Measurements from ENCODE around the gene SMIM36. TPM values are rescaled to one million over a fixed set of nuclear protein-coding genes. Genes with fewer than 3 reads are reported as not detected.

The SMIM36 gene
- total and polyA plus RNA-seq, 10 of the 15 experiments (the other 5 are each of a cell fraction or from before 2014, with no cell fraction given) = not detected

DNA sequence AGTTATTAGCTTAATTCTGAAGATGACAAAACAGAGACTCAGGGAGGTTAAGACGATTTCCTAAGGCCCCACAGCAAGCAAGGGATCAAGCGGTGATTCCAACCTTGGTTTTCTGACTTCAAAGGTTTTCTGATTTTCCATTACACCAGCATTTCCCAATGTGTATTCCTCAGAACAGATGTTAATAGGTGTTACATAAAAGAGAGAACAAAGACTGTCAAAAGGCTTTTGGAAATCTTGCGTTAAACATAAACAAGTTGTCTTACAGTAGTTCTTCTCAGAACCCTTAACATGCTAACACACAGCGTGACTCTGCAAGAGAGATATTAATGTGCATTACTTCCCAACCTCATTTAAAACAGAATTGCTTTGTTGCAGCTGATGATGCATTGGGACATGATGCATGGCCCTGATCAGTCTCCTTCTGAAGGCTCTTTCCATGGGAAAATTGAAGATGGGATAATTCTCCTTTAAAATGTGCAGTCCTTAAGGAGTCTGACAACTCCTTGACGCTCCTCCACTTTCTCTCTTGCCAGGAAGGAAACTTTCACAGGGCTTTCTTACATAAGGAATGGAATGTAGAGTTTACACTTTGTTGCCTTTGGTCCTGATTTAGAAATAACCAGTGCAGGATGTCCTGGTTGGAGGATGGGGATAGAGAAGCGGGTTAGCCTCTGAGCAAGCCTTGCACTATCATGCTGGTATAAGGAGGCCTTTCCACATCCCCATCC is 68.1 kb downstream of the SMIM36 start (continued):
- TF ChIP-seq, protein P1, sequence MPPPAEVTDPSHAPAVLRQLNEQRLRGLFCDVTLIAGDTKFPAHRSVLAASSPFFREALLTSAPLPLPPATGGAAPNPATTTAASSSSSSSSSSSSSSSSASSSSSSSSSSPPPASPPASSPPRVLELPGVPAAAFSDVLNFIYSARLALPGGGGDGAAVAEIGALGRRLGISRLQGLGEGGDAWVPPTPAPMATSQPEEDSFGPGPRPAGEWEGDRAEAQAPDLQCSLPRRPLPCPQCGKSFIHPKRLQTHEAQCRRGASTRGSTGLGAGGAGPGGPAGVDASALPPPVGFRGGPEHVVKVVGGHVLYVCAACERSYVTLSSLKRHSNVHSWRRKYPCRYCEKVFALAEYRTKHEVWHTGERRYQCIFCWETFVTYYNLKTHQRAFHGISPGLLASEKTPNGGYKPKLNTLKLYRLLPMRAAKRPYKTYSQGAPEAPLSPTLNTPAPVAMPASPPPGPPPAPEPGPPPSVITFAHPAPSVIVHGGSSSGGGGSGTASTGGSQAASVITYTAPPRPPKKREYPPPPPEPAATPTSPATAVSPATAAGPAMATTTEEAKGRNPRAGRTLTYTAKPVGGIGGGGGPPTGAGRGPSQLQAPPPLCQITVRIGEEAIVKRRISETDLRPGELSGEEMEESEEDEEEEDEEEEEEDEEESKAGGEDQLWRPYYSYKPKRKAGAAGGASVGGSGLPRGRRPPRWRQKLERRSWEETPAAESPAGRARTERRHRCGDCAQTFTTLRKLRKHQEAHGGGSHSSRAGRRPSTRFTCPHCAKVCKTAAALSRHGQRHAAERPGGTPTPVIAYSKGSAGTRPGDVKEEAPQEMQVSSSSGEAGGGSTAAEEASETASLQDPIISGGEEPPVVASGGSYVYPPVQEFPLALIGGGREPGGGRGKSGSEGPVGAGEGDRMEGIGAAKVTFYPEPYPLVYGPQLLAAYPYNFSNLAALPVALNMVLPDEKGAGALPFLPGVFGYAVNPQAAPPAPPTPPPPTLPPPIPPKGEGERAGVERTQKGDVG (CRISPR knock-in tag; IDR thresholded peaks at IDR 0.05) = no peak
- TF ChIP-seq, protein P2, sequence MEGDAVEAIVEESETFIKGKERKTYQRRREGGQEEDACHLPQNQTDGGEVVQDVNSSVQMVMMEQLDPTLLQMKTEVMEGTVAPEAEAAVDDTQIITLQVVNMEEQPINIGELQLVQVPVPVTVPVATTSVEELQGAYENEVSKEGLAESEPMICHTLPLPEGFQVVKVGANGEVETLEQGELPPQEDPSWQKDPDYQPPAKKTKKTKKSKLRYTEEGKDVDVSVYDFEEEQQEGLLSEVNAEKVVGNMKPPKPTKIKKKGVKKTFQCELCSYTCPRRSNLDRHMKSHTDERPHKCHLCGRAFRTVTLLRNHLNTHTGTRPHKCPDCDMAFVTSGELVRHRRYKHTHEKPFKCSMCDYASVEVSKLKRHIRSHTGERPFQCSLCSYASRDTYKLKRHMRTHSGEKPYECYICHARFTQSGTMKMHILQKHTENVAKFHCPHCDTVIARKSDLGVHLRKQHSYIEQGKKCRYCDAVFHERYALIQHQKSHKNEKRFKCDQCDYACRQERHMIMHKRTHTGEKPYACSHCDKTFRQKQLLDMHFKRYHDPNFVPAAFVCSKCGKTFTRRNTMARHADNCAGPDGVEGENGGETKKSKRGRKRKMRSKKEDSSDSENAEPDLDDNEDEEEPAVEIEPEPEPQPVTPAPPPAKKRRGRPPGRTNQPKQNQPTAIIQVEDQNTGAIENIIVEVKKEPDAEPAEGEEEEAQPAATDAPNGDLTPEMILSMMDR (IDR thresholded peaks at IDR 0.05 in 2 of 3, conservative IDR thresholded peaks at IDR 0.05 in 1 of 3; ENCODE audit: control insufficient read depth in 2 of 3, extremely low read depth in 1 of 3, insufficient read depth in 1 of 3, low read depth in 3 of 3, low read length in 3 of 3) = no peak
- no peak for TF ChIP-seq EED (IDR thresholded peaks at IDR 0.05; ENCODE audit: low read depth)
- no peak for TF ChIP-seq MTA2 (IDR thresholded peaks at IDR 0.05; ENCODE audit: low read depth)
- TF ChIP-seq GABPA (IDR thresholded peaks at IDR 0.05; ENCODE audit: low read depth) = no peak
- no peak for TF ChIP-seq BRCA1 (IDR thresholded peaks at IDR 0.05; ENCODE audit: low read depth, low read length)
- TF ChIP-seq, protein P3, sequence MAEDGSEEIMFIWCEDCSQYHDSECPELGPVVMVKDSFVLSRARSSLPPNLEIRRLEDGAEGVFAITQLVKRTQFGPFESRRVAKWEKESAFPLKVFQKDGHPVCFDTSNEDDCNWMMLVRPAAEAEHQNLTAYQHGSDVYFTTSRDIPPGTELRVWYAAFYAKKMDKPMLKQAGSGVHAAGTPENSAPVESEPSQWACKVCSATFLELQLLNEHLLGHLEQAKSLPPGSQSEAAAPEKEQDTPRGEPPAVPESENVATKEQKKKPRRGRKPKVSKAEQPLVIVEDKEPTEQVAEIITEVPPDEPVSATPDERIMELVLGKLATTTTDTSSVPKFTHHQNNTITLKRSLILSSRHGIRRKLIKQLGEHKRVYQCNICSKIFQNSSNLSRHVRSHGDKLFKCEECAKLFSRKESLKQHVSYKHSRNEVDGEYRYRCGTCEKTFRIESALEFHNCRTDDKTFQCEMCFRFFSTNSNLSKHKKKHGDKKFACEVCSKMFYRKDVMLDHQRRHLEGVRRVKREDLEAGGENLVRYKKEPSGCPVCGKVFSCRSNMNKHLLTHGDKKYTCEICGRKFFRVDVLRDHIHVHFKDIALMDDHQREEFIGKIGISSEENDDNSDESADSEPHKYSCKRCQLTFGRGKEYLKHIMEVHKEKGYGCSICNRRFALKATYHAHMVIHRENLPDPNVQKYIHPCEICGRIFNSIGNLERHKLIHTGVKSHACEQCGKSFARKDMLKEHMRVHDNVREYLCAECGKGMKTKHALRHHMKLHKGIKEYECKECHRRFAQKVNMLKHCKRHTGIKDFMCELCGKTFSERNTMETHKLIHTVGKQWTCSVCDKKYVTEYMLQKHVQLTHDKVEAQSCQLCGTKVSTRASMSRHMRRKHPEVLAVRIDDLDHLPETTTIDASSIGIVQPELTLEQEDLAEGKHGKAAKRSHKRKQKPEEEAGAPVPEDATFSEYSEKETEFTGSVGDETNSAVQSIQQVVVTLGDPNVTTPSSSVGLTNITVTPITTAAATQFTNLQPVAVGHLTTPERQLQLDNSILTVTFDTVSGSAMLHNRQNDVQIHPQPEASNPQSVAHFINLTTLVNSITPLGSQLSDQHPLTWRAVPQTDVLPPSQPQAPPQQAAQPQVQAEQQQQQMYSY (CRISPR knock-in tag; IDR thresholded peaks at IDR 0.05) = no peak
- TF ChIP-seq, protein P4, sequence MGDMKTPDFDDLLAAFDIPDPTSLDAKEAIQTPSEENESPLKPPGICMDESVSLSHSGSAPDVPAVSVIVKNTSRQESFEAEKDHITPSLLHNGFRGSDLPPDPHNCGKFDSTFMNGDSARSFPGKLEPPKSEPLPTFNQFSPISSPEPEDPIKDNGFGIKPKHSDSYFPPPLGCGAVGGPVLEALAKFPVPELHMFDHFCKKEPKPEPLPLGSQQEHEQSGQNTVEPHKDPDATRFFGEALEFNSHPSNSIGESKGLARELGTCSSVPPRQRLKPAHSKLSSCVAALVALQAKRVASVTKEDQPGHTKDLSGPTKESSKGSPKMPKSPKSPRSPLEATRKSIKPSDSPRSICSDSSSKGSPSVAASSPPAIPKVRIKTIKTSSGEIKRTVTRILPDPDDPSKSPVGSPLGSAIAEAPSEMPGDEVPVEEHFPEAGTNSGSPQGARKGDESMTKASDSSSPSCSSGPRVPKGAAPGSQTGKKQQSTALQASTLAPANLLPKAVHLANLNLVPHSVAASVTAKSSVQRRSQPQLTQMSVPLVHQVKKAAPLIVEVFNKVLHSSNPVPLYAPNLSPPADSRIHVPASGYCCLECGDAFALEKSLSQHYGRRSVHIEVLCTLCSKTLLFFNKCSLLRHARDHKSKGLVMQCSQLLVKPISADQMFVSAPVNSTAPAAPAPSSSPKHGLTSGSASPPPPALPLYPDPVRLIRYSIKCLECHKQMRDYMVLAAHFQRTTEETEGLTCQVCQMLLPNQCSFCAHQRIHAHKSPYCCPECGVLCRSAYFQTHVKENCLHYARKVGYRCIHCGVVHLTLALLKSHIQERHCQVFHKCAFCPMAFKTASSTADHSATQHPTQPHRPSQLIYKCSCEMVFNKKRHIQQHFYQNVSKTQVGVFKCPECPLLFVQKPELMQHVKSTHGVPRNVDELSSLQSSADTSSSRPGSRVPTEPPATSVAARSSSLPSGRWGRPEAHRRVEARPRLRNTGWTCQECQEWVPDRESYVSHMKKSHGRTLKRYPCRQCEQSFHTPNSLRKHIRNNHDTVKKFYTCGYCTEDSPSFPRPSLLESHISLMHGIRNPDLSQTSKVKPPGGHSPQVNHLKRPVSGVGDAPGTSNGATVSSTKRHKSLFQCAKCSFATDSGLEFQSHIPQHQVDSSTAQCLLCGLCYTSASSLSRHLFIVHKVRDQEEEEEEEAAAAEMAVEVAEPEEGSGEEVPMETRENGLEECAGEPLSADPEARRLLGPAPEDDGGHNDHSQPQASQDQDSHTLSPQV (IDR thresholded peaks at IDR 0.05) = no peak
- TF ChIP-seq, protein P5, sequence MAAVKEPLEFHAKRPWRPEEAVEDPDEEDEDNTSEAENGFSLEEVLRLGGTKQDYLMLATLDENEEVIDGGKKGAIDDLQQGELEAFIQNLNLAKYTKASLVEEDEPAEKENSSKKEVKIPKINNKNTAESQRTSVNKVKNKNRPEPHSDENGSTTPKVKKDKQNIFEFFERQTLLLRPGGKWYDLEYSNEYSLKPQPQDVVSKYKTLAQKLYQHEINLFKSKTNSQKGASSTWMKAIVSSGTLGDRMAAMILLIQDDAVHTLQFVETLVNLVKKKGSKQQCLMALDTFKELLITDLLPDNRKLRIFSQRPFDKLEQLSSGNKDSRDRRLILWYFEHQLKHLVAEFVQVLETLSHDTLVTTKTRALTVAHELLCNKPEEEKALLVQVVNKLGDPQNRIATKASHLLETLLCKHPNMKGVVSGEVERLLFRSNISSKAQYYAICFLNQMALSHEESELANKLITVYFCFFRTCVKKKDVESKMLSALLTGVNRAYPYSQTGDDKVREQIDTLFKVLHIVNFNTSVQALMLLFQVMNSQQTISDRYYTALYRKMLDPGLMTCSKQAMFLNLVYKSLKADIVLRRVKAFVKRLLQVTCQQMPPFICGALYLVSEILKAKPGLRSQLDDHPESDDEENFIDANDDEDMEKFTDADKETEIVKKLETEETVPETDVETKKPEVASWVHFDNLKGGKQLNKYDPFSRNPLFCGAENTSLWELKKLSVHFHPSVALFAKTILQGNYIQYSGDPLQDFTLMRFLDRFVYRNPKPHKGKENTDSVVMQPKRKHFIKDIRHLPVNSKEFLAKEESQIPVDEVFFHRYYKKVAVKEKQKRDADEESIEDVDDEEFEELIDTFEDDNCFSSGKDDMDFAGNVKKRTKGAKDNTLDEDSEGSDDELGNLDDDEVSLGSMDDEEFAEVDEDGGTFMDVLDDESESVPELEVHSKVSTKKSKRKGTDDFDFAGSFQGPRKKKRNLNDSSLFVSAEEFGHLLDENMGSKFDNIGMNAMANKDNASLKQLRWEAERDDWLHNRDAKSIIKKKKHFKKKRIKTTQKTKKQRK (IDR thresholded peaks at IDR 0.05; ENCODE audit: low read depth, low read length) = no peak
- TF ChIP-seq POU2F2 (IDR thresholded peaks at IDR 0.05; ENCODE audit: borderline replicate concordance, low read depth, low read length) = no peak
- TF ChIP-seq RUNX3 (IDR thresholded peaks at IDR 0.05; ENCODE audit: low read length) = no peak
- TF ChIP-seq STAT3 (IDR thresholded peaks at IDR 0.05; ENCODE audit: low read depth, low read length) = no peak
